HG03159 (cell line): ENCODE data around the gene CD6.
A peak's percentile ranks its signal among the peaks of the same experiment; 100 is the strongest.
"Not testable (repeated sequence)": the region's sequence is repeated elsewhere in the genome, so short reads cannot be mapped to it uniquely, and the experiment has no call there.

Experiments
- ATAC-seq: cut with Tn5 transposase; IDR thresholded peaks from one replicate; pipeline ENCODE4 v1.9.1; 2021; ENCODE audit warnings: mild to moderate bottlenecking, moderate library complexity; ENCODE audit not compliant: unreplicated experiment

The CD6 gene

DNA sequence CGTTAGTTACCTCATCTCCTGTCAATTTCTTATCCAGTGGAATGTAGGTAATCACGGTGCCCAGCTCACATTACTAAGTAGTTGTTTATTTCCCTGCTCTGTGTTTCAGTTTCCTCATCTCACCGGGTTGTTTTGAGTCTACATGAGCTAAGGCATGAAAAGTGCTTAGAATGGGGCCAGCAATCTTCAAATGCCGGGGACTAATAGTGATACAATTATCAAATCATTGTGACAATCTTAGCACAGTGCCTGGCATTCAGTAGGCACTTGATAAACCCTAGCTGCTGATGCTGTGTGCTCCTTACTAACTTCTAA is 77.5 kb downstream of the CD6 start:
- no peak for ATAC-seq

DNA sequence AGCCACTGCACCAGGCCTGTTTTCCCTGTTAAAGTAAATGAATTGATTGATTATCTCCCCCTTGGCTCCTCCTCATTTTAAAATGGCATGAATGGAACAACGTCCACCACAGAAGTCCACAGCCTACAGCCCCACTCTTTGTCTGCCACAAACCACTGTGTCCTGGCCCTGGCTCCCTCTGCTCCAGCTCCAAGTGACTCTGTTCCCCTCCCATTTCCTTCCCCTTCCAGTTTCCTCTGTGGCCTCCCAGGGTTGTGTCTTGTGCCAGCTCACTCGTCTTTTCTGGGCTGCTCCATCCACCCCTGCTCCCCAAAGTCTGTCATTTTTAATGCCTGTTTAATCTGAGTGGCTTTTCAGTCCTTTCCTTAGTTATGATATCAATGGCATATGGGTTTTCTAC is 78.4 kb downstream of the CD6 start:
- no peak for ATAC-seq

DNA sequence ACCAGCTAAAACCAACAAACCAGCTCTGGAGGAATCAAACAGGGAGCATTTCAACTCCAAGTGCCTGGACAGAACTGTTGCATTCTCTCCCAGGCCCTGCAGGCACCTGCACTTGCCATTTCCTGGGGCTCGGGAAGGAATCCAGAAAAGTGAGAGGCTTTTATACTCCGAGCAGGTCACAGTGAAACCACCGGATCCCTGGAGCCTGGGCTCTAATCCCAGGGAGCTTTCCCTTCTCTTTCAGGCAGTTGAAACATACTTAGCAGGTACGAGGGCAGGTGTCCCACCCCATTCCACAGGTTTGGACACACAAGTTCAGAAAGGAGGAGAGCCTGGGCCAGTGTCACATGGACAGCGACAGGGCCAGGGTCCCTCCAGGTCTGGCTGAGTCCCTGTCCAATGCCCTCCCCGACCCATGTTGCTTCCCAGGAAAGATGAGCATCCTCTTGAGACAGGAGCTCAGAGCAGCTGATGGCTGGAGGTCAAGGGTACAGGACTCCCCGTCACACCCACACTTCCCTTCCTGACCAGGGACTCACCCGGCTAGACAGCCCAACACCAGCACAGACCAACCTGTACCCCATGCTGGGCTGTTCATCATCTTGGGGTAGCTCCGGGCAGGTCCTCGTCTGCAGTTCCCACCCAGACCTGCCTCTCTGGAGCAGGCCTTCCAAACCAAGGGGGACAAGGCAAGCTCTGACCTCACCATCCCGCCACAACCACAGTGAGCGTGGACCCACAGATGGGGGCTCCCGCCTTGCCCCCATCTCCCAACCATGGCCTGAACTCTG is 80.9 kb downstream of the CD6 start:
- no peak for ATAC-seq

DNA sequence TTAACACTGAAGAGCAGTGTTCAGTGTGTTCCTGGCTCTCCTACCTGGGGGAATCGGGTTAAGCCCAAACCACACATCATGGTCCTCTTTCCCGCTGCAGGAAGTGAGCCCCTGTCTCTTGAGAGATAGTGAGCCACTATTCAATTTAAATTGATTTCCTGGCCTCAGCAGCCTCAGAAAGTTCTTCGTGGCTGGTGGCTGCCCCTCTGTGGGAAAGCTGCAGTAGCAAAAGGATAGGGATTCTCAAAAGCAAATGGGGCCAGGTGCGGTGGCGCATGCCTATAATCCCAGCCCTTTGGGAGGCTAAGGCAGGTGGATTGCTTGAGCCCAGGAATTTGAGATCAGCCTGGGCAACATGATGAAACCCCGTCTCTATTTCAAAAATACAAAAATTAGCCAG is 81.7 kb downstream of the CD6 start:
- no peak for ATAC-seq

DNA sequence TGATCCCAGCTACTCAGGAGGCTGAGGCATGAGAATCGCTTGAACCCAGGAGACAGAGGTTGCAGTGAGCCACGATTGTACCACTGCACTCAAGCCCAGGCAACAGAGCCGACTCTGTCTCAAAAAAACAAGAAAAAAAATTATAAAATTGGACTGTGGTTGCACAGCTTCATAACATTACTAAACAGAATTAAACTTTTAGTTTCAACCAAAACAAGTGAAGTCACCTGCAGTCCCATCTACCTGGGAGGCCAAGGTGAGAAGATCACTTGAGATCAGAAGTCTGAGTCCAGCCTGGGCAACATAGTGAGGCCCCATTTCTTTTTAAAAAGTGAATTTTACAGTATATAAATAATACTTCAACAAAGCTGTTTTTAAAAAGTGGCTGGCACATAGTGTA is 83.0 kb downstream of the CD6 start:
- no peak for ATAC-seq

DNA sequence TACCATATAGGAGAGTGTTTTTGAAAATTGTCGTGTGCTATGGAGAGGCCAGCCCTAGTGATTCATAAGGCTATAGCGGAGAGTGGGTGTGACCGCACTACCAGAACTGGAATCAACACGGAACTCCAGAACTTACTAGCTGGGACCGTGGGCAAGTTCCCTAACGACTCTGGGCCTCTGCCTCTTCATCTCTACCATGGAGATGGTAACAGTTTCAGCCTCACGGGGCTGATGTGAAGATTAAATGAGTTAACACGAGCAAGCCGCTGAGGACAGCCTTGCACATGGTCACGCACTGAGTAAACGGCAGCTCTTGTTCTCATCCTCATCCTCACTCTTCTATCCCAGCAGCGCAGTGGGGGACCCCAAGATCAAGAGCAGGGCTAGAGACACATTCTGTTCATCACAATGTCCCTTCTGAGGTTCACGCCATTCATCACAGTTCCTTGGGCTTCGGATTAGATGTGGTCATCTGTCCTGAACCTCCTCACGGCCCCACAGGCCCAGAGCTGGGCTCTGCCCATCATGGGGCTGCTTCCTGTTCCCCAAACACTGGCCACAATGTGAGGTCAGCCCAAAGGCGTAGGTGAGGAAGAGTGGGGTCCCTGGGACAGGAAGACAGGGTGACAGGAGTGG is 83.6 kb downstream of the CD6 start:
- no peak for ATAC-seq

DNA sequence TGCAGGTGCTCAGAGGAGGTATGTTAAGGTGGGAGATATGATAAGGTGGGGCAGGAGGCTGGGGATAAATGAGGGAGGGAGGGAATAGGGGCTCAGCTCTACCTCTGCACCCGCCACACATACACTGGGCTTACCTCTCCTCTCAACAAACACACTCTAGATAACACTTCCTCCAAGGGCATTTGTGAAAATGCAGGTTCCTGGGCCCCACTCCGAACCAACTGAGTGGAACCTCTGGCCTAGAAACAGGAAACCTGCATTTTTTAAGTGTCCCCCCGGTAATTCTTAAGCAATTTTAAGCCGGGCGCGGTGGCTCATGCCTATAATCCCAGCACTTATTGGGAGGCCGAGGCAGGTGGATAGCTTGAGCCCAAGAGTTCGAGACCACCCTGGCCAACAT is 84.3 kb downstream of the CD6 start:
- ATAC-seq: no peak

DNA sequence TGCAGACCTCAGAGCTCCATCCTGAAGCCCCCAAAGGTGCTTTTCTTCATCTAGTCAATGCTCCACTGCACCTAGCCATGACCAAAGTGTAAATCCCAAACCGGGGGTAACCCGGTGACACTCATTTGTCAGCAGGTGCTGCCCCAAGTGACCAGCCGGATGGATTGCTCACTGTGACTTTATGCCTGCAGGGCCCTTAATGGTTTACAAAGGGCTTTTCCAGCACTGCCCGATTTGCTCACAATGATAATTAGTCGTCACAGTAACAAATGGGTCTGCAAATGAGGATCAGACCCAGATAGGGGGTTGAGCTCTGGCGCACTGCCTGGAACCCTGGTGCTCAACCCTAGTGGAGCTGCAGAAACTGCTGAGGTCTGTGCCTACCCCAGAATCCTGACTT is 85.1 kb downstream of the CD6 start:
- no peak for ATAC-seq

DNA sequence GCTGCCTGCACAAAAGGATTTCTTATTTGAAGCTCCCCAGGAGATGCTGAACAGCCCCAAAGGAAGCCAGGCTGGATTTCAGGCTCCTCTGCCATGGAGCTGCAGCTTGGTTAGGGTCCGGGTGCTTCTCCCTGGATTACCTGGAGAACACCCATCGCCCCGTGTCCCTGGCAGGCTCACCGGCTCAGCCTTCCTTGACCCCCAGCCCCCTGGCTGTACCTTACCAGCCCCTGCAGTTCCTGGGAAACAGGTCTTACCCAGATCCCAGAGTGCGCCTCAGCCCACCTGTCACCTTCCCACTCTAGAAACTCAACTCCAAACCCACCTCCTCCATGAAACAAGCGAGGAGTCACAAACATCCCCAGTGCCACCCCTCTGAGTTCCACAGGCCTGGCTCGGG is 85.5 kb downstream of the CD6 start:
- ATAC-seq: no peak

DNA sequence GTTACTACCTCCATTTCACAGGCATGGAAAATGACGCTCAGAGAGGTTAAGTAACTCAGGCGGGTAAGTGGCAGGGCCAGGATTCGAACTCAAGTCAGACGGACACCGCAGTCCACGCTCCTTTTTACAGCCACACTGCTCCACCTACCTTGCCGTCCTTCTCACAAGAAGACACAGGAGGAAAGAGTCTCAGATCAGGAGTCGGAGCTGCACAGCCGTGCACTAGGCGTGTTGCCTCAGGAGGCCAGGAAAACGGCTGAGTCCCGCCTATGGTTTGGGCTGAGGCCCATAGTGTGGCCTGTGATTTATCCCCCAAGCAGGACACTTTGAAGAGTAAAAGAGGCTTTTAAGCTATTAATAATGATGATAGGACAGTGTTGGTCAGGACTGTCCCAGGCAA is 86.1 kb downstream of the CD6 start:
- no peak for ATAC-seq

DNA sequence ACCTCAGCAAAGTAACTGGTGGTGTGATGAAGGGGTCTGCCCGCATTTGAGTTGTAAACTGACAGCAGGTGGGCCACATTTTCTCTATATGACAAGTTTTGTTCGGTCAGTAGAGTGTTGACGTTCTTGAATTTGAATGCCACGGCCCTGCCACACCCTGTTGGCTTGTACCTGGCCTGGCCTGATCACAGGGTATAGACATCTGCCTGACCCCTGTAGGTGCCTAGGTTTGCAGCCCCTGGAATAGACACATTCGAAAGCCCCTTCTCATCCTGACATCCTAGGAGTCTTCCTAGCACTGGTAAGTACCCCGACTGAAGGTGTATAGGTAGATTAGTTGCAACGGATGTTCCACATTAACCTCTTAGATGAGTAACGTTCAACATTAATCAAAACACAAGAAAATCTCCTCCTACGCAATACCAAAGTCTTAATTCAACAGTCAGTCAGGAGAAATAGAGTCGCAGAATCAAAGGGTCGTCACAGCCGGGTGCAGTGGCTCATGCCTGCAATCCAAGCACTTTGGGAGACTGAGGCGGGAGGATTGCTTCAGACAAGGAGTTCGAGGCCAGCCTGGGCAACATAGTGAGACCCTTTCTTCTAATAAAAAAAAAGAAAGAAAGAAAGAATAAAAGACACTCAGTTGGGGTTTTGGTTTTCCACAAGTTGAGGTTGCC is 87.2 kb downstream of the CD6 start:
- no peak for ATAC-seq

DNA sequence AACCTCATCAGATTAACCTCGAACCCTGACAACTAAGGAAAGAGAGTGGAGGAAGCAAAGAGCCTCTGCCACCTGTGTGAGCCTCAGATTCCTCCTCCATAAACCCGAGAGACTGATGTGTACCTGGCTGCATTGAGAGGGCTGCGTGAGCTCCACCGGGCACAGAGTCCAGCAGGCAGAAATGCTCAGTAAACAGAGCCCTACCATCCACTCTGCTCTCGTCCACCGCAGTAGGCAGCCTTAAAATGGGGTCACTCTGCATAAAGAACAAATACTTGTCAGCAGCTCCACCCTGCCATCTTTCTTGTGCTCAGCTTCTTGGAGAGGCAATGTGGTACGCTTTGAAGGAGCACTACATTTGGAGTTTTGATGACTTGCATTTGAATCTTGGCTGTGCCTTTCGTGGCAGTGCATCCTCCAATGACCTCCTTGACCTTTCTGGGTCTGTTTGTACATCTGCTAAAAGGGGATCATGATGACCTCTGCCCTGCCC is 87.8 kb downstream of the CD6 start:
- ATAC-seq: no peak

DNA sequence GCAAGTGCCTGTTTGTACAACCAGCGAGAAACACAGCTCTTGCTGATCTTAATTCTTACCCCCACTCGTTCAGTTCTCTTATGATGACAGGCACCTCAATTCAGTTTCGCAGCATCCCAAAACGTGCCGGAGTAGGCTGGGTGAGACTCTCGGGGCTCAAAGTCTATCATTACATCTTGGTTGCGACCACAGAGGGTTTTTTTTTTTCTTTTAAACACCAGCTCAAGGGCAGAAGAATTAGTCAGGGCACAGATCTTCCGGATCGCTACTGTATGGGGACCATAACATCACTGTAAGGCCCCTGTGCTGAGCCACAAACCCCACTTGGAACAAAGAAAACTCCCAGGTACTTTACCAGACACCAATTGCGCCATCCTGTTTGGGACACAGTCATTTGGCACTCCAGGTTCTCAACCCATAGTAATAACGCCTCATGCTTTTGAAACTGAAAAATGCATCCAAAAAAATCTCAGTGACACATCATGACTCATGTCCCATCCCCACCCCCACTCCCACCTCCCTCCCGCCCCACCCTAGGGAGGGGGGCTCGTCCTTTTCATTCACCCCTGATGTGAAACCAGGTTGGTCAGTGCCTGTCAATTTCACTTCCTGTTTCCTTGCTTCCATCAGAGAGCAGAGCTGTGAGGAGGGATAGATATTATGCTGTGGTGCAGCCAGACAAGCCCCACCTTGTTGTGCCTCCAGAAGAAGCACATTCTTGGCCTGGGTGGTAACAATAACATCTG is 89.8 kb downstream of the CD6 start:
- ATAC-seq: peak; percentile 83

DNA sequence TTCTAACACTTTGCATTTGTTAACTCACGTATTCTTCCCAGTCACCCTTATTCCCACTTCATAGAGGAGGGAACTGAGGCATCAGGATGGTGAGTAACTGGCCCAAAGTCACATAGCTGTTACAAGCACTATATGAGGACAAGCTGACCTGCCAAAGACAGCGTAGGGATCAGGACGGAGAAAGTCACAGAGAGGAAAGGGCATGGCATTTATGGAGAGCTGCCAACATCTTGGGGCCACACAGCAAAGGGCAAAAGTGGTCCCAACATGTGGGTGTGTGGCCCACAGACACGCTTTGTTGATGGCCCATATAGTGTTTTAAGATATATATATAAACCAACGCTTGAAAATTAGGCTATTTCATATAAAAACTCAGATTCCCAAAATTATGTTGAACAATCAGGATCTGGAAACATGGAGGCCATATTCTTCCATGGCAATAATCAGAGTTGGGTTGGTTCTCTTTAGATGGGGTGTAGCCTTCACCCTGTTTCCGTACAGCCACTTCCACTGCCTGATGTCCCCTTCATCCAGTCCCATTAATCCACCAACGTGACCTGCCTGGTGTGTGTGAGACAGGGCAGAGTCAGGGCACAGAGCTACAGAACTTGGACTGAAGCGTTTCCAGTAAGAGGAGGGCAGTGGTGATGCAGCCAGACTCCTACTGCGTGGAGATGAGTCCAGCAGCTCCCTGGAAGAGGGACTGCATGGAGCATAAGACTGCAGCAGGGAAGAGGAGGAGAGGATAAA is 90.9 kb downstream of the CD6 start:
- ATAC-seq: no peak

DNA sequence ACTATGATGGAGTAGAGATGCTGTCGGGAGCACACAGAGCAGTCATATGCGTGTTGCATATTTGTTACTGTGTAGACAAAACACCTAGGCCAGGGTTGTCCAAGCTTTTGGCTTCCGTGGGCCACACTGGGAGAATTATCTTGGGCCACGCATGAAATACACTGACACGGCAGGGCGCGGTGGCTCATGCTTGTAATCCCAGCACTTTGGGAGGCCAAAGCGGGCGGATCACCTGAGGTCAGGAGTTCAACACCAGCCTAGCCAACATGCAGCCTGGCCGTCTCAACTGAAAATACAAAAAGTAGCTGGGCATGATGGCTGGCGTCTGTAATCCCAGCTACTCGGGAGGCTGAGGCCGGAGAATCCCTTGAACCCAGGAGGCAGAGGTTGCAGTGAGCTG is 93.8 kb downstream of the CD6 start:
- not testable (repeated sequence) for ATAC-seq

DNA sequence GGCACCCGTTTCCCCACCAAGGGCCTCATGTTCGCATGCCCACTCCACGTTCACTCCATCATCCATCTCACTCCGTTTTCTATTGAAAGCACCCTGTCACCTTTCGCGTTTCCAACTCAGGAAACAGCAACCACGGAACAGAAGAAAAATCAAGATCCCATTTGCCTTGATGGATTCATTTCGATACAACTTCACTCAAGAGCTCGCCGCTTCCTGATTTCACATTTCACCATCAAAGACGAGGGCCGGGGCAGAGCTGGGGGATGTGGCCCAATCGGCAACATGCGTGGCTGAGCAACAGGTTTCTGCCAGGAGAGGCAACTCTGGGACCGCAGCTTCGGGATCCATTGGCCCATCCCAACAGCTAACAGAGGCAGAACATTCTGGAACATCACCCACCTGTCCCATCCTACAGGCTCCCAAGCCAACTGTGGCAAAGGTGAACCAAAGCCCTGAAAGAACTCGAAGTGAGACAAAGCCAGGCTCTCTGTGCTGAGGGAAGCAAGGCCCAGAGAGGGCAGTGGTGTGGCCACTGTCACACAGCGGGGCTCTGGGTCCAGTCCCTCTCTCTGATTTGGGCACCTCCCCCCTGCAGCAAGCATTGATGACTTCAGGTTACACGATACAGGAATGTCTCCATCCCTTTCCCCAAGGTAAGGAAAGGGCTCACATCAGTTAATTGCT is 94.6 kb downstream of the CD6 start:
- ATAC-seq: no peak

DNA sequence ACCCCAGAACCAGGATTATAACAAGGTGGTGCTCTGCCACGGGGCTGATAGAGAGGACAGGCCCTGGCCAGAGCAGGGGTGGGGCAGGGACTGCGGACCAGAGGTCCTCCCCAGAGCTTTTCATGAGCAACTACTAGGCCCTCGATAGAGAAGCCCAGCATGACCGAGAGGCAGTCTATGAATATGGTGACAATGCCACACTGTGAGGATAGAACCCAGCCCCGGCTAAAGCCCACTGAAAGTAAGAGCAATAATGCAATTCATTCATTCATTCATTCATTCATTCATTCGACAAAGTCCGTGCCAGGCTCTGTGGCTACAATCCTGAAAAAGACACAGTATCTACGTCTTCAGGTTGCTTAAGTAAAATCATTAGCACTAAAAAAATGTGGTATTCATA is 95.2 kb downstream of the CD6 start:
- ATAC-seq: no peak

DNA sequence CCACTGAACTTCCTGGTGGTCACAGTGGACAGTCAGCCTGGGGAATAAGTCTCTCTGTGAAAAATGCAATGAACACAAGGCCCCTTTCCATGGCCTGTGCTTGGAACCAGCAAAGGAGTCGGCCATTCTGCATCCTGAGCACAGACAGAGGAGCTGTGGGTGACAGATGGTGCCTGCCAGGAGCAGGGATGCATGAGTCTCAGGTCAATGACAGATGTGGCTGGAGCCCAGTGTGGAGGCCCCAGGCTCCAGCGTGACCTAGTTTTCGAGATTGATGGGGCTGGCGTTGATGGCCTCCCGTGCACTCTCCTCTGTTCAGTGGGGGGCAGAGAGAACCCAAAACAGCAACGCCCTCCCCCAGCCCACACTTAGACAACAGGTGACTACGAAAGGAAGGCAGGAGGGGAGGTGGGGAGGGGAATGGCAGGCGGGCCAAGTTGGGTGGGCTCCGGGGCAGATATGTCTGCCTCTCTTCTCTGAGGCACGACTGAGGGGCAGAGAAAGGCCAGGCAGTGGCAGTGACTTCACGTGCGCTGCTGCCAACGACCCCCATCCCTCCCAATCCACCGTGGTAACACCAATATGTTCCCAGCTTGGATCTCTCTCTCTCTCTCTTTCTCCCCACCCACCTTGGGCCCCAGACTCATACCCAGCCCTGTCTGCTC is 96.4 kb downstream of the CD6 start:
- no peak for ATAC-seq

DNA sequence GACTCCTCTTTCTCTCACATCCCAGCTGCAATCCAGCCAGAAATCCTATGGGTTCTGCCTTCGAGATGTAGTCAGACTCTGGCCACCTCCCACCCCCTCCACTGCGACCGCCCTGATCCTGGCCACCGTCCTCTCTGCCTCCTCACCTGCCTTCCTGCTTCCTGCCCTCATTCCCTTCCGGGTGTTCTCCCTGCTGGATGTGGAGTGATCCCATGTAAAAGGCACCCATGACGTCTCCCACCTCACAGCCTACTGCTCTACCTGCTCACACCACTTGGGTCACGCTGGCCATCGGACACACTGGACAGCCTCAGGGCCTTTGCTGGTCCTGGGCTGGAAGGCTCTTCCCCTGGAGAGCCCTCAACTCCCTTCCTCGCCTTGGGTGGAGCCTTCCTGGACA is 97.1 kb downstream of the CD6 start:
- ATAC-seq: no peak

DNA sequence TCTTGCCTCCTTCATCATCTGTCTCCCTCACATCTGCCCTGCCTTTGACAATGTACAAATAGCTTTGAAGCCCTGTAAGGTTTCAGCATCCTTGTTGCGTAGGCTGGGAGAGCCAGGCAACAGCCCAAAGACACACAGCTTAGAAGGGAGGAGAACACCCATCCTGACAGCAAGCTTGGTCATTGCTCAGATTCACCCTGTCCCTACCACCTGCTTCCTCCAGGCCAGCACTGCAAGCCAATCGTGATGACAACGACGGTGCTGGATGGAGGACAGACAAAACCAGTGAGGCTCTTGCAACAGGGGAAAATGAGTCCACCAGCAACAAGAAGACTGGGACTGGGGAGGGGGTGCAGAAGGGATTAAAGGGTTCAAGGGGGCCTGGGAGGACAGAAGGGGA is 97.9 kb downstream of the CD6 start:
- no peak for ATAC-seq
